Vagina (tissue), 2 donors: ENCODE data around the gene WNT2.

ENCODE experiments used
- CTCF ChIP-seq, 3 experiments: fragments of 450-650 bp in 2 of 3; fragments of 200-600 bp in 1 of 3; sonication (generic) in 1 of 3; IDR thresholded peaks; one replicate each; pipeline ENCODE4 v1.5.1; 2017 to 2019; ENCODE audit warnings: antibody characterized with exemption in 3 of 3, mild to moderate bottlenecking in 2 of 3, moderate library complexity in 2 of 3
- POLR2A ChIP-seq, 2 donors: fragments of 450-650 bp; IDR thresholded peaks; one replicate each; pipeline ENCODE4 v1.6.1; 2017; ENCODE audit warnings: antibody characterized with exemption in 2 of 2, mild to moderate bottlenecking in 2 of 2, moderate library complexity in 2 of 2
- POLR2AphosphoS5 ChIP-seq, 2 donors: sonication (generic); formaldehyde crosslinking; IDR thresholded peaks; one replicate each; pipeline ENCODE4 v1.9.0; 2017; ENCODE audit warnings: antibody characterized with exemption in 2 of 2, mild to moderate bottlenecking in 2 of 2, low read depth in 1 of 2; ENCODE audit not compliant: insufficient read depth in 1 of 2

GRCh38 chr7:117347480-117347879 lies 24.6 kb upstream of the WNT2 start:
- TF ChIP-seq POLR2AphosphoS5 (IDR thresholded peaks at IDR 0.05; ENCODE audit: insufficient read depth in 1 of 2, low read depth in 1 of 2), result no peak
- TF ChIP-seq CTCF (IDR thresholded peaks at IDR 0.05), result no peak
- TF ChIP-seq POLR2A (IDR thresholded peaks at IDR 0.05), result no peak
